C4-2B (cell line): Measurements from ENCODE around the gene MAML3.

Experiments
- H3K27ac ChIP-seq: fragments of 450-650 bp; 2 replicates; pipeline ENCODE4 v1.5.1; 2017
- ZFX ChIP-seq: fragments of 450-650 bp; IDR thresholded peaks from 2 replicates; pipeline ENCODE4 v1.6.1; 2017
- TF ChIP-seq, protein P1 (sequence below): fragments of 450-650 bp; conservative IDR thresholded peaks from 2 replicates; pipeline ENCODE4 v1.5.1; 2017; ENCODE audit warnings: mild to moderate bottlenecking

Gene MAML3

DNA sequence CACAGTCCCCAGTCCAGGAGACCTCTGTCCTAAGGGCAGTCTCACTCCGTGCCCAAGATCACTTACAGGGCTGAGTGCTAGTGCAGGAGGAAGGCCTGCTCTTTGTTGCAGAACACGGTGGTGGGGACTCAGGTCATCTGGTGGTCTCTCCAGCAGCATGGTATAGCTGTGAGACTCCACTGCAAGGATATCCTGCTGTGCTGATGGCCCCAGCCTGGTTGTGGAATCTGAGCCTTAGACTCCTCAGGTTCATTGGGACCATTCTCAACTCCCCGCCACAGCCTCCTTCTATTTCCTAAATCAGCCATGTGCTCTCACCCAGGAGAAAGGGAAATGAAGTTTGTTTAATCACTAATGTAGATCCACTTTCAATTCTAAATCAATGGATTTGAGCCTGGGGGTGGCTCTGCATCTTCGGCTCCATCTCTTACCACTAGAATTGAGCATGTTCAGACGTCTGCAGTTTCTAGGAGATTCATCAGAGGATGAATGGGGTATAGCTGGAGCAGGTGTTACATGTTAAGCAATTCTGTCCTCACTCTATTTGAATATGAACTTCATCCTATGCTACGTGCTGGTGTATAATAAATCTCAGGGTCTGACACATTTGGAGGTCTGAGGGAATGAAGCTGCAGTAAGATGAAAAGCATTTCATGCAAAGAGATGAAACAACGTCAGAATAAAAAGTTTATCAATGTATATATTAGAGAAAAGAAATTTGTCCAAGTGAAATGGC lies 299.1 kb downstream of the MAML3 start:
- TF ChIP-seq, protein P1, sequence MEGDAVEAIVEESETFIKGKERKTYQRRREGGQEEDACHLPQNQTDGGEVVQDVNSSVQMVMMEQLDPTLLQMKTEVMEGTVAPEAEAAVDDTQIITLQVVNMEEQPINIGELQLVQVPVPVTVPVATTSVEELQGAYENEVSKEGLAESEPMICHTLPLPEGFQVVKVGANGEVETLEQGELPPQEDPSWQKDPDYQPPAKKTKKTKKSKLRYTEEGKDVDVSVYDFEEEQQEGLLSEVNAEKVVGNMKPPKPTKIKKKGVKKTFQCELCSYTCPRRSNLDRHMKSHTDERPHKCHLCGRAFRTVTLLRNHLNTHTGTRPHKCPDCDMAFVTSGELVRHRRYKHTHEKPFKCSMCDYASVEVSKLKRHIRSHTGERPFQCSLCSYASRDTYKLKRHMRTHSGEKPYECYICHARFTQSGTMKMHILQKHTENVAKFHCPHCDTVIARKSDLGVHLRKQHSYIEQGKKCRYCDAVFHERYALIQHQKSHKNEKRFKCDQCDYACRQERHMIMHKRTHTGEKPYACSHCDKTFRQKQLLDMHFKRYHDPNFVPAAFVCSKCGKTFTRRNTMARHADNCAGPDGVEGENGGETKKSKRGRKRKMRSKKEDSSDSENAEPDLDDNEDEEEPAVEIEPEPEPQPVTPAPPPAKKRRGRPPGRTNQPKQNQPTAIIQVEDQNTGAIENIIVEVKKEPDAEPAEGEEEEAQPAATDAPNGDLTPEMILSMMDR: no peak
- no peak for TF ChIP-seq ZFX
- H3K27ac ChIP-seq: no peak overlapping the region

DNA sequence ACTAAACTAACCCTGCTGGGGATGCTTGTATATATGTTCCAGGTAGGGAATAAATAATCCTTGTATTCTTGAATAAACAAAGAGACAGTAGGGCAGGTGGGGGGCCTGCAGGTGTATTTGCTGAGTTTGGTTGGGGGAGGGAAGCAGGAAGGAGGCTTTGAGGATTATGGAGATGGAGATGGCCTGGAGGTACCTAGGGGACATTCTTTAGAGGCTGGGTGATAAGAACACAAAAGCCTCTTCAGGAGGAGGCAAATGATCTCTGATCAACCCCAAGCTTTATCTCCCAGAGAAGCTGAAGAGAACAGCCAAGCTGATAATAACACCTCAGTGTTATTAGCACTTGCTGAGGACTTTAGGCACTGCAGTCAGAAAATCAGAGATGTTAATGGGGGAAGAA lies 300.7 kb downstream of the MAML3 start:
- H3K27ac ChIP-seq: no peak overlapping the region

DNA sequence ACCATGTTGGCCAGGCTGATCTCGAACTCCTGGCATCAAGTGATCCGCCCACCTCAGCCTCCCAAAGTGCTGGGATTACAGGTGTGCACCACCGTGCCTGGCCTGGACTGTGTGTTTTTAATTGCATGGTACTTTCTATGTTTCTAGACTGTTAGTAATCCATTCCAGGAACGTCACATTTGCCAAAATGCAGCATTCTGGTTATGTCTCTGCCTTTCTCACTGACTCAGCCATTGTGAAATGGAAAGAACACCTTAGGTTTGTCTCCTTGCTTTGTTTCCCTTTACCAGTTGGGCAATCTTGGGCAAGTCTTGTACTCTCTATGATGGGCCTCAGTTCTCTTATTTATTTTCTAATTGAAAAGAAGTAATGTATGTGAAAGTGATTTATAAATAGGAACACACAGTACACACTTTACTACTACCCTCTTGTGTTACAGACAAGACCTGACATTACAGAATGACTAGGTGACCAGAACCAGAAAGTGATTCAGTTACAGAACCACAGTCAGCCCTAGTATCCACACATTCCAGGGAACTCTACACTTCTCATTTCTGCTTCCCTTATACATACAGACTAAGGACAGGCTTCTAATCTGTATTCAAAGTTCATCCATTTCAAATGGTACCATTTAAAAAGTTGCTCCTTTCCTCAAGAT lies 301.2 kb downstream of the MAML3 start:
- no peak overlapping the region for H3K27ac ChIP-seq
- TF ChIP-seq ZFX: no peak
- TF ChIP-seq, protein P1: no peak

More for the DNA sequence above, 300.7 kb downstream of the MAML3 start:
- TF ChIP-seq ZFX: no peak
- TF ChIP-seq, protein P1: no peak

DNA sequence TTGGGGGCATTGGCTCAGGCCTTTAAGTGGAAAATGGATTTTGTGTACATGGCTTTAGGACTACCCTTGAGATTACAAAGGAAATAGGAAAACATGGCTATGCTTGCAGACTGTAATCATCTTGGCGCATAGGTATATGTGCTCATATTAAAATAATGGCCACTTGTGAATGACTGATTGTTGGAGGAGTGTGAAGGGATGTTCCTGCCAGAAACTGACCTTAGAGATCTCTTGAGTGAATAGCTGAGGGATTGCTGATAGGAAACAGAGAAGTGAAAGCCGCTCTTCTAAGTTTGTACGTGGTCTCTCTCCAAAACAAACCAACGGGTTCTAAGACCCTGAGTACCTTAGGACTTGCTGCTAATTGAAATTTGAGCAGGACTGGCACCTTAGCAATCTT lies 302.3 kb downstream of the MAML3 start:
- TF ChIP-seq, protein P1: no peak
- TF ChIP-seq ZFX: no peak
- H3K27ac ChIP-seq: no peak overlapping the region

DNA sequence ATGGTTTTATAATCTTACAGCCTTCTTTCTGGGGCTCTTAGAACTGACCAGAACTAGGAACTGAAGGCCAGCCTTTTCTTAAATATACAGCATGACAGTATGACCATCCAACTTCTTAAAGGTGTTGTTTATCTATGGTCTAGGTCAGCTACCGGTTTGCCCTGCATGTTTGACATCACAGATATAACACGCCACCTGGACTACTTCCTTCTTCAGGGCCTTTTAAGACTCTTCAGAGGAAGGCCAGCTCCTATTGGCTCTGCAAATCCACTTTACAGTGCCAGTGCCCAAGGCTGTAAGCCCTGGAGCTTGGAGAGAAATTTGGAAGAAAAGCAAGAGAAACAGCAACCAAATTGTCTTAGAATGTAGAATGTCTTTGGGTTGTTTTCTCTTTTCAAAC lies 302.9 kb downstream of the MAML3 start:
- H3K27ac ChIP-seq: no peak overlapping the region

DNA sequence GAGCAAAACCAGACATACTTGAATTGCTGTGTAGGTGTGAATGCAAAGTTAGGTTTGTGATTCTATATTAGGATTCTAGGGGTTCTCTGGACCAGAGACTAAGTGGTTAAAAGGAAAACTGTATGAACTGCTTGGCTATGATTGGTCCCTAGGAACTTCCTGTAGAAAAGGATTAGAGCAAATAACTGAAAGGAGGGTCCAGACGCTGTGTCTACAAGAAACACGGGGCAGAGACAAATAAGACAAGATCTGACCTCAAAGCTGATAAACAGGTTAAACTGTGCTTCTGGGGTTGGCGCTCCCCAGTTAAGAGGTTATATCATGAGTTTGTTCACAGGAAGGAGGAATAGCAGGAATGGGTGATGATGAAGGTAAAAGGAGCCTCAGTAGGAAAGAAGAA lies 304.8 kb downstream of the MAML3 start:
- TF ChIP-seq, protein P1: no peak
- no peak for TF ChIP-seq ZFX
- no peak overlapping the region for H3K27ac ChIP-seq

More for the DNA sequence above, 302.9 kb downstream of the MAML3 start:
- TF ChIP-seq ZFX: no peak
- TF ChIP-seq, protein P1: no peak

DNA sequence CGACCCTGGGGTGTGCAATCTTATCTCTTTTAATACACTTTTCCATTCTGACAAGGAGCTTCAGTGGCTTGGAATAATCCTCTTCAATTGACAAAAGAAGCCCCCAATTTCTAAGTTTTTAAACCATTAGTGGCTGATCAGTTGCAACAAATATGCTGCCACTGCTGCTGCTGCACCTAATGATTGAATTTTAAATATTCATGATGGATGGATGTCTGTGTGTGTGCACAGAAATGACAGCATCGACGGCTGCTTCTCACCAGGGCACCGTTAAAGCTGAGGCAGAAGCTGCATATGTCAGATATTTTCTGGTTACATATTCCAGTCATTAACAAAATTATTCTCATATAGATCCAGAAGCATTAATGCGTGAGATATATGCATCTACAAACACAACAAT lies 306.0 kb downstream of the MAML3 start:
- no peak for TF ChIP-seq ZFX

DNA sequence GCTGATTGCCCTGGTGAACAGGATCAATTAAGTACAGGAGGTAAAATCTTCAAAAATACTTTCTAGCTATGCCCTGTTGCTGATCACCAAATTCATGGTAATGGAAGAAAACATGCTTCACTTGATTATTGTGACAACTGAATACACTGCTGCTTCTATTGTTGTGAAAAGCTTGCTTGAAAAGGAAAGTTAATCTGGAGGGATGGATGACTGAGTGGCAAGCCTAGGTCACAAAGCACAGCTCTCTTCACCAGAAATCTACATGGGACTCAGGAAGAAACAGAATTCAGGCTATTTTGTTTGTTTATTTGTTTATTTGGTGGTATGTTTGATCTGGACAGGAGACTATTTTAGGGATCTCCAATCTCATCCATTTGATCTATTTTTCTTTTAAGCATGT lies 306.4 kb downstream of the MAML3 start:
- H3K27ac ChIP-seq: no peak overlapping the region
- TF ChIP-seq, protein P1: no peak
- no peak for TF ChIP-seq ZFX

More for the DNA sequence above, 306.0 kb downstream of the MAML3 start:
- H3K27ac ChIP-seq: no peak overlapping the region
